GM19438 (cell line): ENCODE results near the gene NEMP1.
"Not testable (repeated sequence)": the region's sequence is repeated elsewhere in the genome, so short reads cannot be mapped to it uniquely, and the experiment has no call there.

Experiments
- ATAC-seq: cut with Tn5 transposase; IDR thresholded peaks from one replicate; pipeline ENCODE4 v1.9.1; 2021; ENCODE audit warnings: low read depth; ENCODE audit not compliant: unreplicated experiment

The NEMP1 gene

GRCh38 chr12:57063991-57064685 is 14.5 kb downstream of the NEMP1 start:
- no peak for ATAC-seq

- ATAC-seq = no peak
These were observed 20.1 kb downstream of the NEMP1 start for GRCh38 chr12:57058454-57058853.

- no peak for ATAC-seq
These were observed 21.4 kb downstream of the NEMP1 start for GRCh38 chr12:57057067-57057751.

GRCh38 chr12:57055824-57056223 is 22.8 kb downstream of the NEMP1 start:
- no peak for ATAC-seq

GRCh38 chr12:57053901-57054300 is 24.7 kb downstream of the NEMP1 start:
- ATAC-seq = not testable (repeated sequence)

- ATAC-seq = not testable (repeated sequence)
These were observed 25.4 kb downstream of the NEMP1 start for GRCh38 chr12:57053146-57053545.

- no peak for ATAC-seq
These were observed 27.6 kb downstream of the NEMP1 start for GRCh38 chr12:57051011-57051410.

- no peak for ATAC-seq
These were observed 28.7 kb downstream of the NEMP1 start, which contains the start of gene MYO1A for GRCh38 chr12:57049890-57050289. MYO1A (minus strand) TSS chr12:57050129; CDS start chr12:57048323, 1,806 bp downstream.

- ATAC-seq = no peak
These were observed 29.5 kb downstream of the NEMP1 start for GRCh38 chr12:57049119-57049446.

- ATAC-seq = no peak
These were observed 30.0 kb downstream of the NEMP1 start for GRCh38 chr12:57048423-57049118.

- ATAC-seq = no peak
These were observed 30.6 kb downstream of the NEMP1 start for GRCh38 chr12:57047981-57048380.

- ATAC-seq = no peak
These were observed 31.4 kb downstream of the NEMP1 start for GRCh38 chr12:57046947-57047890.

- no peak for ATAC-seq
These were observed 32.4 kb downstream of the NEMP1 start for GRCh38 chr12:57046086-57046791.

- ATAC-seq = no peak
These were observed 33.7 kb downstream of the NEMP1 start for GRCh38 chr12:57044889-57045288.

- ATAC-seq = no peak
These were observed 34.1 kb downstream of the NEMP1 start for GRCh38 chr12:57044468-57044867.

GRCh38 chr12:57042695-57043094 is 35.9 kb downstream of the NEMP1 start:
- no peak for ATAC-seq

GRCh38 chr12:57040750-57041149 is 37.8 kb downstream of the NEMP1 start:
- no peak for ATAC-seq

- no peak for ATAC-seq
These were observed 38.4 kb downstream of the NEMP1 start for GRCh38 chr12:57040211-57040610.

- no peak for ATAC-seq
These were observed 39.4 kb downstream of the NEMP1 start for GRCh38 chr12:57039016-57039798.
